Stimulated activated CD4-positive, alpha-beta T cell treated with anti-CD3 and anti-CD28 coated beads, Interleukin-2, amount 100 ng/mL, for 24 hours (primary cell): ENCODE results near the gene FBXL19.

Experiments
- DNase-seq, 2 donors: peaks; one replicate each; pipeline ENCODE4 v3.0.0-alpha.2; 2020

The FBXL19 gene

DNA sequence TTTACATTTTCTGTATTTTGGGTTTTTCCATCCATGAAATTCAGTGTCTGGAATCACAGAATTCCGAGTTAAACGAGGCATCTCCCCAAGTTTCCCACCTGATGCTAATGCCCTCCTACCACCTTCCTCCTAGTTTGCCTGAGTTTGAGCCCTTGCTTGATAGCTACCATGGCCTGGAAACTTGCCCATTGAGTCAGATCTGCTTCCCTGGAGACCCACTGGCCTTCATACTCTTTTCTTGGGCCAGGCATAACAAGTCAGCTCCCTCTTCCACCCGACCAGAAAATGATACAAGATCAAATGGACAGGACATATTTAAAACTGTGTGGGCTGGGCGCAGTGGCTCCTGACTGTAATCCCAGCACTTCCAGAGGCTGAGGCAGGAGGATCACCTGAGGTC, 44.4 kb downstream of the FBXL19 start:
- DNase-seq: no peak

DNA sequence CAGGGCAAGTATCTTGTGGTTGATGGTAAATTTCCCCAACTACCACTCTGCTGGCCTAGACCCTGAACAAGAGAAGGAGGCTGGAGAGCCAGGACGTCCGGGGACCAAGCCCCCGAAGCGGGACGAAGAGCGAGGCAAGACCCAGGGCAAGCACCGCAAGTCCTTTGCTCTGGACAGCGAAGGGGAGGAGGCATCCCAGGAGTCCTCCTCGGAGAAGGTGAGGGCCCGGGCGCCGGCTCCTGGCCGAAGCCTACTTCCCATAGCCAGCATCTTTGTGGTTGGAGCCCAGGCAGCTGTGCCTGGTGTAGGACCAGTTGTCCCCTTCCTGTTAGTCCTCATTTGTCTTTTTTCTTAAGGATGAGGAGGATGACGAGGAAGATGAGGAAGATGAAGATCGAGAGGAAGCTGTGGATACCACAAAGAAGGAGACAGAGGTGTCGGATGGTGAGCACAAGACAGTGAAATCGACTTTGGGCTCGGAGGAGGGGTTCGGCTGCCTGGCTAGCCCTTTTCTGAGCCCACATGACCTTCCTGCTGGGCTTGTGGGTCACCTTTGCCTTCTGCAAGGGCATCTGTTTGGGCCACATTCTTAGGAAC, 46.0 kb downstream of the FBXL19 start:
- no peak for DNase-seq

DNA sequence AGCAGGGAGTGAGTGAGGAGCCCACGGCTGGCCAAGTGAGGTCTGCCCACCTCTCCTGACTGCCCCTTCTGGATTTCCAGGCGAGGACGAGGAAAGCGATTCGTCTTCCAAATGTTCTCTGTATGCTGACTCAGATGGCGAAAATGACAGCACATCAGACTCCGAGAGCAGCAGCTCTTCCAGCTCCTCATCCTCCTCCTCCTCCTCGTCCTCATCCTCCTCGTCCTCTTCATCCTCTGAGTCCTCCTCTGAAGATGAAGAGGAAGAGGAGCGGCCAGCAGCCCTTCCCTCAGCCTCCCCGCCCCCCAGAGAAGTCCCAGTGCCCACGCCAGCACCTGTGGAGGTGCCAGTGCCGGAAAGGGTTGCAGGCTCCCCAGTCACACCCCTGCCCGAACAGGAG, 47.9 kb downstream of the FBXL19 start:
- no peak for DNase-seq

DNA sequence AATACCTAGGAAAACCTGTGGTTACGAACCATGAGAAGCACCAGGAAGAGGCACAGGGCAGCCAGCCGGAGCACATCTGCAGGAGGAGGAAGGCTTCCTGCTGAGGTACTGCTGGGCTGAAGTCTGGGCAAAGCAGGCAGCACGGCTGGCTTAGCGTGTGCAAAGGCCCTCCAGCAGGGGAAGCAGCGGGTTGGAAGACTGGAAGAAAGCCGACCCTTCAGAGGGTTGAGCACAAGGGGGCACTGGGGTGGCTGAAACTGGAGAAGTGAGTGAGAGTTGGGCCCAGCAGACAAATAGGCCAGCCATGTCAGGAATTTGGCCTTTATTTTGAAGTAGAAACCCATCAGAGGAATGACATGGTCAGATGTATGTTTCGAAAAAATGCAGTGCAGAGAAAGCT, 49.5 kb downstream of the FBXL19 start:
- DNase-seq: no peak

DNA sequence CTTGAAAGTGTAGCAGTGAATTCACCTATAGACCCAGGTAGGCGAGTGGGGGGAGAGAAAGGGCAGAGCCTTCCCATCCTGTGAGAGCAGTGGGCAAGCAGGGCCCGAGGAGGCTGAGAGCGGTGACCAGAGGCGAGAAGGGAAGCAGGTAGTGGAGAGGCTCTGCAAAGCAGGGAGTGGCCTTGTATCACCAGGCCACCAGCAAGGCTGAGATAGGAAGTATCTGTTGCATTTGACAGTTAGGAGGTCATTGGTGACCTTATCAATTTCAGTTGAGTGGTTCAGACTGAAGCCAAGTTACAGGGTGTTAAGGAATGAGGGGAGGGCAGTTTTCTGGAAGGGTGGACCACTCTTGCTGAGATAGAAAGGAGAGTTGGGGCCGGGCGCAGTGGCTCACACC, 51.0 kb downstream of the FBXL19 start:
- no peak for DNase-seq

DNA sequence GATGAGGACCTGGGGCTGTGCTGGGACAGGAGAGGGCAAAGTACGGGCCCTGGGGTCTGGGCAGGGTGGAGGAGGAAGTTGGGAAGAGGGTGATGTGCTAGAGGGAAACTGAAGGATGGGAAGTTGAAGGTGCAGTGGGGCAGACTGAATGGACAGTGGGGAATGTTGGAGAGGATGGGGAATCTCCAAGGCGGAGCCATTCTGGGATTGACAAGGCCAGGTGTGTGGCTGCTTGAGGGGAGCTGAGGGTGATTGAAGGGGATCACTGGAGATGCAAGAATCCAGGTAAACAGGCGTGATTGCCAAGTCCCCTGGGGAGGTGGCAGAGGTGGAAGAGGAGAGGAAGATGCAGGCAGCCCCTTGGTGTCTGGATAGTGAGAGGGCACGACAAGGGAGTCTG, 53.1 kb downstream of the FBXL19 start:
- no peak for DNase-seq

DNA sequence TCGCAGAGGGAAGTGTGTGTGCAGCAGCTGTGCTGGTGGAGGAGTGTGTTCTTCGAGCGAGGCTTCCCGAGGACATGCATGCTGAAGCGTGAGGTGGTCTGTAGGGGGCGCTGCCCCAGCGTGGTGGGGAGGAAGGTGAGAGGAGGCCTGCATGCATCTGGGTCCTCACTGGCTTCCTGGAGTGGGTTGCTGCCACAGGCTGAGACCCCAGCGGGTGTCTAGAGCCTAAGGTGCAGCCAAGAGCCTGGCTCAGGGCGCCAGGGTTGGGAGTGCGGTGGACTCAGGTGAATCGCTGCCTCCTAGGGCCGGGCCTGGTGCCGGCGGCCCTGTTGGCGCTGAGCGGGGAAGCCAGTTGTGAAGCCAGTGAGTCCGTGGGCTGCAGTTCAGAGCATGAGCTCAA, 54.1 kb downstream of the FBXL19 start:
- DNase-seq: peak in 1 of 2 donors; percentile 34

DNA sequence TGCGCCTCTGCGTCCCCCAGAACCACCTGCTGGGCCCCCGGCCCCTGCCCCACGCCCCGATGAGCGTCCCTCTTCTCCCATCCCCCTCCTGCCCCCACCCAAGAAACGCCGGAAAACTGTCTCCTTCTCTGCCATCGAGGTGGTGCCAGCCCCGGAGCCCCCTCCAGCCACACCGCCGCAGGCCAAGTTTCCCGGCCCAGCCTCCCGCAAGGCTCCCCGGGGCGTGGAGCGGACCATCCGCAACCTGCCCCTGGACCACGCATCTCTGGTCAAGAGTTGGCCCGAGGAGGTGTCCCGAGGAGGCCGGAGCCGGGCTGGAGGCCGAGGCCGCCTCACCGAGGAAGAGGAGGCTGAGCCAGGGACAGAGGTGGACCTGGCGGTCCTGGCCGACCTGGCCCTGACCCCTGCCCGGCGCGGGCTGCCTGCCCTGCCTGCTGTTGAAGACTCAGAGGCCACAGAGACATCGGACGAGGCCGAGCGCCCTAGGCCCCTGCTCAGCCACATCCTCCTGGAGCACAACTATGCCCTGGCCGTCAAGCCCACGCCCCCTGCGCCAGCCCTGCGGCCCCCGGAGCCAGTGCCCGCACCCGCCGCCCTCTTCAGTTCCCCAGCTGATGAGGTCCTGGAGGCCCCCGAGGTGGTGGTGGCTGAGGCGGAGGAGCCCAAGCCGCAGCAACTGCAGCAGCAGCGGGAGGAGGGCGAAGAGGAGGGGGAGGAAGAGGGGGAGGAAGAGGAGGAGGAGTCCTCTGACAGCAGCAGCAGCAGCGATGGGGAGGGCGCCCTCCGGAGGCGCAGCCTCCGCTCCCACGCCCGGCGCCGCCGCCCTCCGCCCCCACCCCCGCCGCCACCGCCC, 56.0 kb downstream of the FBXL19 start:
- no peak for DNase-seq

DNA sequence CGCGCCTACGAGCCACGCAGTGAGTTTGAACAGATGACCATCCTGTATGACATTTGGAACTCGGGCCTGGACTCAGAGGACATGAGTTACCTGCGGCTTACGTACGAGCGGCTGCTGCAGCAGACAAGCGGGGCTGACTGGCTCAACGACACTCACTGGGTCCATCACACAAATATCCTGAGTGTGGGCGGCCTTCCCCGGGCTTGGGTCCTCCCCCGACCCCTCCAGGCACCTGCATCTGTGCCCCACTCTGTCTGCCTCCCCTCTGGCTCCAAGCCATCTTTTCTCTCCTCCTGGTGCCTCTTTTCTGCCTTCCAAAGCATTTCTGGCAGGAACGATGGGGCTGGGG, 56.6 kb downstream of the FBXL19 start:
- no peak for DNase-seq

DNA sequence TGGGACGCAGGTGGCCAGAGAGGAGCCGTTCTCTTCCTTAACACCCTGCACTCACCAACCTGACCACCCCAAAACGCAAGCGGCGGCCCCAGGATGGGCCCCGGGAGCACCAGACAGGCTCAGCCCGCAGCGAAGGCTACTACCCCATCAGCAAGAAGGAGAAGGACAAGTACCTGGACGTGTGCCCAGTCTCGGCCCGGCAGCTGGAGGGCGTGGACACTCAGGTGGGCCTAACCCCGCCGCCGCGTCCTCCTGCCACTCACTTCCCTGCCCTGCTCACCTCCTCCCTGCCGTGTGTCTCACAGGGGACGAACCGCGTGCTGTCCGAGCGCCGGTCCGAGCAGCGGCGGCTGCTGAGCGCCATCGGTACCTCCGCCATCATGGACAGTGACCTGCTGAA, 57.1 kb downstream of the FBXL19 start:
- DNase-seq: no peak

DNA sequence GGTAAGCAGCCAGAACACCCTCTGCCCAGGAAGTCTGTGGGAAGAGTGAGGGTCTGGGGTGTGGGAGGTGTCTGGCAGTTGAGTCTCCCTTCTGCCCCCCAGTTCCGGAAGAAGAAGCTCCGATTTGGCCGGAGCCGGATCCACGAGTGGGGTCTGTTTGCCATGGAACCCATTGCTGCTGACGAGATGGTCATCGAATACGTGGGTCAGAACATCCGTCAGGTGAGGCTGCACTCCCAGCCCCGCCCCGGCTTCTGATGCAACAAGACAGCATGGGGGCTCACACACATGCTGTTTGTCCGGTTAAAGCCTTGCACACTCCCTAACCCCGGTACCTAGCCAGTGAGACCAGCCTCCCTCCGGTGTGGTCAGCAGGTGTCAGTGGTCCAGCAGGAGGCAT, 57.6 kb downstream of the FBXL19 start:
- DNase-seq: no peak

DNA sequence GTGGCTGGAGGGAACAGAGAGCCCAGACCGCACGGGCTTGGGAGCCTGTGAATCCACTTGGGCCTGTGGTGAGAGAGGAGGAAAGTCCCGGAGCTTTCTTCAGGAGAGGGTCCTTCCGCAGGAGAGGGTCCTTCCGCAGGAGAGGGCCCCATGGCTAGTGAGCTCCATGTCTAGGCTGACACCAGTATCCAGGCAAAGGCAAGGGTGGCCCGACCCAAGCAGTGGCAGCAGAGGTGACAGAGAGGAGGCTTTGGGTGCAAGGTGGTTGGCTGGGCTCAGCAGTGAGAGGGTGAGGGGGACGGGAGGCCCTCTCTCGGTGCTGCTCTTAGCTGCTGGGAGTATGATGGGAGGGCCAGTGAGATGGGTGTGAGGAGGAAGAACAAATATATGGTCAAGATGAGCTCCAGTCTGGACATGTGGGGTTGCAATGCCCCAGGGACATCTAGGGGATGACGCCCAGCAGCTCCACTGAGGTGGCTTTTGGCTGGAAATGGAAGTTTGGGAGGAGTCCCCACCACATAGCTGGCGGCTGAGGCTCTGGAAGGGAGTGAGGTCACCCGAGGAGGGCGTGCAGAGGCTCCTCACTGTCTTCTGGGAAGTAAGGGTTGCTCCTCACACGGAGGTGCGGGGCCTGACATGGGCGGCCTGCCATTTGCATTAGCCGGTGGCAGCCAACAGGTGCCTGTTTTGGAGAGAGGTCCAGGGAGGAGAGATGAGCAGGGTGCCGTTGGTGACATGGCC, 59.3 kb downstream of the FBXL19 start:
- no peak for DNase-seq

DNA sequence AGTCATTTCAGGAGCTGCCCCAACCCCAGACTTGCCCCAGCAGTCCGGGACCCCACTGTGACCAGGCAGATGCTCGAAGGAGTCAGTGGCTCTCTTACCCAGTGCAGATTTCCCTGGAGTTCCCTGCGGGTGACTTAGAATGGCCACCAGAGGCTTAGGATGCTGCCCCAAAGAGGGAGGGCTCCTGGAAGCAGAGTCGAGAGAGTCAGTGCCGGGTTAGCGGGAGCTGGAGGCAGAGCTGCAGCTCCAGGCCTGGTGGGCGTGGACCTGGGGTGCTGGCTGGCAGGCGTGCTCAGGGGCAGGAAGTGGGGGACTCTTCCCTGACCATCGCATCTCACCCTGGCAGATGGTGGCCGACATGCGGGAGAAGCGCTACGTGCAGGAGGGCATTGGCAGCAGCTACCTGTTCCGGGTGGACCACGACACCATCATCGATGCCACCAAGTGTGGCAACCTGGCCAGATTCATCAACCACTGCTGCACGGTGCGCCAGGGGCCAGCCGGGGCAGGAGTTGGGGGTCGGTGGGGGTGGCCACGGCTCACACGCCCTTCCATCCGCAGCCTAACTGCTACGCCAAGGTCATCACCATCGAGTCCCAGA, 60.0 kb downstream of the FBXL19 start:
- no peak for DNase-seq

DNA sequence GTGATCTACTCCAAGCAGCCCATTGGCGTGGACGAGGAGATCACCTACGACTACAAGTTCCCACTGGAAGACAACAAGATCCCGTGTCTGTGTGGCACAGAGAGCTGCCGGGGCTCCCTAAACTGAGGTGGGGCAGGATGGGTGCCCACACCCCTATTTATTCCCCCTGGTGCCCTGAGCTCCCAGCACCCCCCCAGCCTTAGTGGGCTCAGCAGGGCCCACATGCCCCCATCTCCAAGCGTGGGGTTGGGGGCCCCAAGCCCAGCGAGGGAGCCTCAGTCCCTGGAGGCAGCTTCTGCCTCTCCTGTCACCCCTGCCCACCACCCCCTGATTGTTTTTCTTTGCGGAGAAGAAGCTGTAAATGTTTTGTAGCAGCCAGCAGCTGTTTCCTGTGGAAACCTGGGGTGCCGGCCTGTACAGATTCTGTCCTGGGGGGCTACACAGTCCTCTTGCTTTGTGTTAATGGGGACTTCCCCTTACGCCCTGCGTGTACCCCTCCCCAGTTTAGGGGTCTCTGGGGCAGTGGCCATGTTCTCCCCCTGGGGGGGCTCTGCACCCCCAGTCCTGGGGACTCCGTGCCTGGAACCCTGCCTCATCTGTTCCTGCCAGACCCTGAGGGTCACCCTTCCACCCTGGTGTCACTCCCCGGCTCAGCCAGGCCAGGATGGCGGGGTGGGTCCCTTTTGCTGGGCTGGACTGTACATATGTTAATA, 60.7 kb downstream of the FBXL19 start:
- no peak for DNase-seq

DNA sequence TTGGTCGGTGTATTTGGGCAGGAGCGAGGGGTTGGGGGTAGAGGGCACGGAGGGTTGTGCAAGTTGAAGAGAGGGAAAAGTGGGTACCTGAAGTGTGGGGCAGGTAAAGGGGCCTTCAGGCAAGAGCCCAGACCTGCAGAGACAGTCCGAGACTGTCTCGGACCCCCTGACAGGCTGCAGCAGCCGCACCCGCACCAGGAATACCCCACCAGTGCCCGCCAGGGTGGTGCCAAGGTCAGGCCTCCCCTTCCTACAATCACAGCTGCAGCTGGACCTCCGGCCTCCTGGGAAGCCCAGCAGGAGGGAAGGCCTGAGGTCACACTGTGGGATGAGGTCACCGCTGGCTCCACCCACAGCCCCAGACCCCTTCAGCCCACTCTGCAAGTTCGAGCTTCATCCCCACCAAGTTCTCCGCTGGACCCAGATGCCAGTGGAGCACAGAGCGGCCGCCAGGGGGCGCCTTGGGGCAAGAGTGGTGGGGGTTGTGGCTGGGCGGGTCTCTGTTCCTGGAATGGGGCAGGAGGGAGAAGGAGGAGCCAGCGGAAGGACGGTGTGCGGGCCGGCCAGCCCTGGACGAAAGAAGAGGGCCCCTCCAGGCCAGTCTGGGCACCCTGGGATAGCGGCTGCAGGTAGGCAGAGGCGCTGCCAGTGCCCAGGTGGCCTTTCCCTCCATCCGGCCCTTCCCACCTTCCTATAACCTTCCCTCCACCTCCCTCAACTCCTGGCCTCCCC, 61.5 kb downstream of the FBXL19 start, which contains the start of gene HSD3B7:
Gene HSD3B7 (plus strand): TSS at position 539 of the 732 bp plus-strand sequence. CDS start 452 bp downstream, outside the sequence.
- peak; percentile 89 to 90 for DNase-seq

DNA sequence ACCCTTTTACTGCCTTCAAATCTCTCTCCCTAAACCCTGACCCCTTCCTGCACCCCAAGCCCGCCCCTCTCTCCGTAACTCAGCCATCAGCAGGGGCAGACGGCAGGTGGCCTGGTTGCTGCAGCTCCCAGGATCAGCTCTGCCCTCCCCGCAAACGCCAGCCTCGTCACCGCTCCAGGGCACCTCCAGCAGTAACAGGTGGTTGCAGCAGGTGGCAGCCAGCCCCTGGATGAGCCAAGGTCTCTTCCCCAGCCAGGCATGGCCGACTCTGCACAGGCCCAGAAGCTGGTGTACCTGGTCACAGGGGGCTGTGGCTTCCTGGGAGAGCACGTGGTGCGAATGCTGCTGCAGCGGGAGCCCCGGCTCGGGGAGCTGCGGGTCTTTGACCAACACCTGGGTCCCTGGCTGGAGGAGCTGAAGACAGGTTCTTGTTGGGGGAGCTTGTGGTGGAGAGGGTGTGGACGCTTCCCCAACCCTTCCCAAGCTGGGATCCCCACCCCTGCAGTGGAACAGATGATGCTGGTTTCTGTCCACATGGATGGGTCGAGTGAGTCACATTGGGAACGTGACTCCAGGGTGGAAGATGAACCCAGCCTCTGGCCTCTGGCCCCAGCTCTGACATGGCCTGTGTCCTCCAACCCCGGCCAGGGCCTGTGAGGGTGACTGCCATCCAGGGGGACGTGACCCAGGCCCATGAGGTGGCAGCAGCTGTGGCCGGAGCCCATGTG, 62.2 kb downstream of the FBXL19 start:
- DNase-seq: no peak

DNA sequence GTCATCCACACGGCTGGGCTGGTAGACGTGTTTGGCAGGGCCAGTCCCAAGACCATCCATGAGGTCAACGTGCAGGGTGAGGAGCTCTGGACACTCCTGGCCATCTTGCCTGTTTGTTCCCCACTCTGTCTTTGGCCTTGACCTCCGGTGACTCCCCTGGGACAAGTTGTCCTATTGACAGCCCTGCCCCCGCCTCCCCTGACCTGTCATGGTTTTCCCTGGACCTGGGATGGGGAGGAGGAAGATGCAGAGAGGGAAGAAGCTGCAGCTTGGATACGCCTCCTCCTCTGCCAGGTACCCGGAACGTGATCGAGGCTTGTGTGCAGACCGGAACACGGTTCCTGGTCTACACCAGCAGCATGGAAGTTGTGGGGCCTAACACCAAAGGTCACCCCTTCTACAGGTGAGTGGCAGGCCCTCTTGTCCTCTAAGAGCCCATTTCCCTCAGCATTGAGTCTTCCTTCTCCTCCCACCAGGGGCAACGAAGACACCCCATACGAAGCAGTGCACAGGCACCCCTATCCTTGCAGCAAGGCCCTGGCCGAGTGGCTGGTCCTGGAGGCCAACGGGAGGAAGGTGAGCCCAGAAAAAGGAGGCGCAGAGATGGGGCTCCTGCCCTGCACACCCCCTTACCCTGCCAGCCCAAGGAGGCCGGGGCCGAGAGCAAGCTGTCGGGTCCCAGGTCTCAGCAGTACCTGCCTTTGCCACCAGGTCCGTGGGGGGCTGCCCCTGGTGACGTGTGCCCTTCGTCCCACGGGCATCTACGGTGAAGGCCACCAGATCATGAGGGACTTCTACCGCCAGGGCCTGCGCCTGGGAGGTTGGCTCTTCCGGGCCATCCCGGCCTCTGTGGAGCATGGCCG, 63.0 kb downstream of the FBXL19 start:
- DNase-seq: no peak

DNA sequence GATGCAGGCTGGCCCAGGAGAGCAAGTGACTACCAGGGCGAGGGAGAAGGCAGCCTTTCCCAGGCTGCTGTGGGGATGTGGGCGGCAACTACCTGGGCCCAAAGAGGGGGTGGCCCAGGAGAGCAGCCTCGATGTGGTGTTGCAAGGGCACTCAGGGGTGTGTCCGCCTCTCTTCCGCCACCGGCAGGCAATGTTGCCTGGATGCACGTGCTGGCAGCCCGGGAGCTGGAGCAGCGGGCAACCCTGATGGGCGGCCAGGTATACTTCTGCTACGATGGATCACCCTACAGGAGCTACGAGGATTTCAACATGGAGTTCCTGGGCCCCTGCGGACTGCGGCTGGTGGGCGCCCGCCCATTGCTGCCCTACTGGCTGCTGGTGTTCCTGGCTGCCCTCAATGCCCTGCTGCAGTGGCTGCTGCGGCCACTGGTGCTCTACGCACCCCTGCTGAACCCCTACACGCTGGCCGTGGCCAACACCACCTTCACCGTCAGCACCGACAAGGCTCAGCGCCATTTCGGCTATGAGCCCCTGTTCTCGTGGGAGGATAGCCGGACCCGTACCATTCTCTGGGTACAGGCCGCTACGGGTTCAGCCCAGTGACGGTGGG, 64.3 kb downstream of the FBXL19 start:
- no peak for DNase-seq

DNA sequence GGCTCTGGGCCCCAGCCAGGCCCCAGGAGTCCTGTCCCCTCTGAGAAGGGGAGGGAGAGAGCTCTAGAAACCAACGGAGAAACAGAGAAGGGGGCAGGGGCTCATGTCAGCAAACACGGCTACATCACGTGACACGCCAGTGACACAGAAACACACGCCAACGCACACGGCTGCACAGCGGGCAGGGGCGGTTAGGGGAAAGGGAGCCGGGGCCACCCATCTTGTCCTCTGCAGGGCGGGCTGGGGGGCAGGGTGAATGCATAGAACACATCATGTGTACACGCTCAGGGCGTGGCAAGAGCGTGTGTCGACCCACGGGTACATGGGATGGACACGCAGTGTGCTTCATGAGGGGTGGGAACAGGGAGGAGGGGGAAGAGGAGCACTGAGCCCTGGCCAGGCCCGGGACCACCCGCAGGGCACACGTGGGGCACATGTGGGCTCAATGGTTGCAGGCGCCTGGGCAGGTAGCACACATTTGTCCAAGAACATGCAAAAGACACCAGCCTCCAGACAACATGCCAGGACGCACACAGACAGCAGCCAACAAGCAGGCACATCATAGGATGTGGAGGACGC, 66.2 kb downstream of the FBXL19 start:
- no peak for DNase-seq

DNA sequence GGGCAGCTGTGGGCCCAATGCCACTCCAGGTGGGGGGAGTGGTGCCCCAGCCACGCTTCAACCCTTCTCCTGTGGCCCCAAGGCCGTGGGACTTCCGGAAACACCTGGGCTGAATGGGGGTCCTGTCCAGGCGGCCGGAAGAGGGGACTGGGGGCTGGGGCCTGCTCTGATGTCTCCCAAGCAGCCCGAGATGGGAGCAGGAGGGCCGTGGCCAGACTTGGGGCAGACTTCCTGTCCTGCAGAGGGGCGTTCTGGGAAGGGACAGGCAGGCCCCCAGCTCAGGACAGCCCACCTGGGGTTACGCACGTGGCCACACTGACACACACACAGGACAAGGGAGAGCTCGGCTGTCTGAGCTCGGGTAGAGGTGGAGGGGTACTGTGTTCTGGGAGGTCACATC, 66.7 kb downstream of the FBXL19 start:
- DNase-seq: no peak
